H9 (cell line): ENCODE results near the gene ADAMTS3. TPM values are rescaled to one million over a fixed set of nuclear protein-coding genes. Genes with fewer than 3 reads are reported as not detected.

Source experiments
- DNase-seq: peaks from one replicate; pipeline ENCODE4 v3.0.0-alpha.2; 2017
- H2AFZ ChIP-seq: one replicate; pipeline ENCODE4 v1.6.1; 2013; ENCODE audit warnings: mild to moderate bottlenecking, low read length, control low read depth, moderate library complexity
- H2AK5ac ChIP-seq: 2 replicates; pipeline ENCODE4 v1.6.1; 2013; ENCODE audit warnings: low read length, control low read depth, mixed read lengths; ENCODE audit not compliant: insufficient read length
- H2BK120ac ChIP-seq: one replicate; pipeline ENCODE4 v1.6.1; 2013; ENCODE audit warnings: low read depth, mild to moderate bottlenecking, low read length, control low read depth, inconsistent platforms; ENCODE audit not compliant: poor library complexity, severe bottlenecking
- H2BK12ac ChIP-seq: 2 replicates; pipeline ENCODE4 v1.6.1; 2013; ENCODE audit warnings: low read length, control low read depth, mixed read lengths, low read depth; ENCODE audit not compliant: insufficient read length
- H2BK15ac ChIP-seq: 2 replicates; pipeline ENCODE4 v1.6.1; 2013; ENCODE audit warnings: low read depth, low read length, control low read depth
- H2BK20ac ChIP-seq: one replicate; pipeline ENCODE4 v1.6.1; 2013; ENCODE audit warnings: low read depth, mild to moderate bottlenecking, low read length, control low read depth, inconsistent platforms; ENCODE audit not compliant: poor library complexity, severe bottlenecking
- H2BK5ac ChIP-seq: 2 replicates; pipeline ENCODE4 v1.6.1; 2013; ENCODE audit warnings: low read length, control low read depth, mixed read lengths; ENCODE audit not compliant: insufficient read length
- H3K14ac ChIP-seq: 2 replicates; pipeline ENCODE4 v1.6.1; 2013; ENCODE audit warnings: low read length, control low read depth; ENCODE audit not compliant: insufficient read depth
- H3K18ac ChIP-seq: 2 replicates; pipeline ENCODE4 v1.6.1; 2013; ENCODE audit warnings: low read depth, mild to moderate bottlenecking, mixed read lengths, low read length, control low read depth; ENCODE audit not compliant: insufficient read length
- H3K23ac ChIP-seq: 2 replicates; pipeline ENCODE4 v1.6.1; 2013; ENCODE audit warnings: low read length, control low read depth, mixed read lengths, low read depth; ENCODE audit not compliant: insufficient read length
- H3K23me2 ChIP-seq: 2 replicates; pipeline ENCODE4 v1.6.1; 2013; ENCODE audit warnings: low read depth, mild to moderate bottlenecking, mixed read lengths, low read length, control low read depth; ENCODE audit not compliant: insufficient read length, poor library complexity, severe bottlenecking
- H3K27ac ChIP-seq: 2 replicates; pipeline ENCODE4 v1.5.1; 2013; ENCODE audit warnings: low read length, control low read depth, mixed read lengths, low read depth; ENCODE audit not compliant: insufficient read length
- H3K27me3 ChIP-seq: 2 replicates; pipeline ENCODE4 v1.6.1; 2013; ENCODE audit warnings: low read length, control low read depth, inconsistent platforms; ENCODE audit not compliant: insufficient read depth
- H3K4ac ChIP-seq: 2 replicates; pipeline ENCODE4 v1.6.1; 2013; ENCODE audit warnings: low read depth, mild to moderate bottlenecking, control low read depth, inconsistent platforms, low read length, moderate library complexity
- H3K4me1 ChIP-seq: 2 replicates; pipeline ENCODE4 v1.6.1; 2013; ENCODE audit warnings: low read length, control low read depth, inconsistent platforms; ENCODE audit not compliant: insufficient read depth
- H3K4me2 ChIP-seq: 2 replicates; pipeline ENCODE4 v1.6.1; 2013; ENCODE audit warnings: low read length, control low read depth, mixed read lengths; ENCODE audit not compliant: insufficient read length, insufficient read depth
- H3K56ac ChIP-seq: 2 replicates; pipeline ENCODE4 v1.6.1; 2013; ENCODE audit warnings: low read depth, mild to moderate bottlenecking, mixed read lengths, low read length, control low read depth; ENCODE audit not compliant: insufficient read length
- H3K79me1 ChIP-seq: 2 replicates; pipeline ENCODE4 v1.6.1; 2013; ENCODE audit warnings: low read depth, mild to moderate bottlenecking, moderate library complexity, low read length, control low read depth, inconsistent platforms; ENCODE audit not compliant: insufficient read depth, poor library complexity, severe bottlenecking
- H3K79me2 ChIP-seq: 2 replicates; pipeline ENCODE4 v1.6.1; 2013; ENCODE audit warnings: low read length, control low read depth, inconsistent platforms; ENCODE audit not compliant: insufficient read depth
- H3K9ac ChIP-seq: 2 replicates; pipeline ENCODE4 v1.6.1; 2013; ENCODE audit warnings: low read length, control low read depth, mixed read lengths; ENCODE audit not compliant: insufficient read length; ENCODE audit errors: extremely low read depth
- H3K9me3 ChIP-seq: one replicate; pipeline ENCODE4 v1.6.1; 2013; ENCODE audit warnings: low read depth, low read length, inconsistent platforms; ENCODE audit not compliant: control insufficient read depth
- H3T11ph ChIP-seq: one replicate; pipeline ENCODE4 v1.6.1; 2013; ENCODE audit warnings: mild to moderate bottlenecking, low read length, control low read depth, inconsistent platforms
- H4K20me1 ChIP-seq: one replicate; pipeline ENCODE4 v1.6.1; 2013; ENCODE audit not compliant: control insufficient read depth, insufficient read length, insufficient read depth
- H4K5ac ChIP-seq: 2 replicates; pipeline ENCODE4 v1.6.1; 2013; ENCODE audit warnings: low read depth, mild to moderate bottlenecking, mixed read lengths, low read length, control low read depth; ENCODE audit not compliant: insufficient read length
- H4K8ac ChIP-seq: replicated peaks from 2 replicates; pipeline ENCODE4 v1.6.1; 2013; ENCODE audit warnings: low read length, control low read depth, mixed read lengths, low read depth; ENCODE audit not compliant: insufficient read length
- H4K91ac ChIP-seq: 2 replicates; pipeline ENCODE4 v1.6.1; 2013; ENCODE audit warnings: low read depth, mild to moderate bottlenecking, moderate library complexity, mixed read lengths, low read length, control low read depth; ENCODE audit not compliant: insufficient read length
- H3K27ac Mint-ChIP-seq, 3 experiments: 2 replicates in 2 of 3; 3 replicates in 1 of 3; pipeline ENCODE4 v1.8.0; 2020 to 2021; ENCODE audit warnings: mixed read lengths in 3 of 3, mild to moderate bottlenecking in 1 of 3, moderate library complexity in 1 of 3
- H3K27me3 Mint-ChIP-seq: 2 replicates; pipeline ENCODE4 v1.8.0; 2021; ENCODE audit warnings: low read depth, mild to moderate bottlenecking, moderate library complexity, mixed read lengths
- H3K36me3 Mint-ChIP-seq, 3 experiments: 2 replicates in 2 of 3; 3 replicates in 1 of 3; pipeline ENCODE4 v1.8.0; 2020 to 2021; ENCODE audit warnings: low read depth in 3 of 3, mixed read lengths in 3 of 3; ENCODE audit not compliant: insufficient read depth in 1 of 3
- H3K4me1 Mint-ChIP-seq, 2 experiments: 2 replicates each; pipeline ENCODE4 v1.8.0; 2020; ENCODE audit warnings: mixed read lengths in 2 of 2
- H3K4me3 Mint-ChIP-seq, 2 experiments: 2 replicates in 1 of 2; 3 replicates in 1 of 2; pipeline ENCODE4 v1.8.0; 2020 to 2021; ENCODE audit warnings: mild to moderate bottlenecking in 2 of 2, mixed read lengths in 2 of 2, moderate library complexity in 1 of 2
- H3K9me3 Mint-ChIP-seq, 2 experiments: 2 replicates in 1 of 2; 3 replicates in 1 of 2; pipeline ENCODE4 v1.8.0; 2020; ENCODE audit warnings: mild to moderate bottlenecking in 2 of 2, mixed read lengths in 2 of 2, moderate library complexity in 1 of 2
- WGBS: extraction: QIAGEN DNeasy Blood & Tissue Kit; methylation state at CpG from one replicate; pipeline ENCODE4 v1.1.7; 2013; ENCODE audit warnings: missing lambda C conversion rate, low lambda C conversion rate, mixed read lengths; ENCODE audit not compliant: insufficient read length; ENCODE audit errors: extremely low coverage; 5-methylcytosine and 5-hydroxymethylcytosine counted together
- total RNA-seq: library from RNA; stranded (reverse); gene quantifications from 2 replicates; pipeline ENCODE4 v1.2.1, GENCODE V29; 2021
- TF ChIP-seq, protein P1 (sequence below): fragments of 200-600 bp; sonication (generic); conservative IDR thresholded peaks from 3 replicates; pipeline ENCODE4 v1.8.0; 2021; ENCODE audit warnings: antibody characterized with exemption, mild to moderate bottlenecking

The ADAMTS3 gene
- total RNA-seq, 1 experiment from 2014 or later: 1.1 TPM

DNA sequence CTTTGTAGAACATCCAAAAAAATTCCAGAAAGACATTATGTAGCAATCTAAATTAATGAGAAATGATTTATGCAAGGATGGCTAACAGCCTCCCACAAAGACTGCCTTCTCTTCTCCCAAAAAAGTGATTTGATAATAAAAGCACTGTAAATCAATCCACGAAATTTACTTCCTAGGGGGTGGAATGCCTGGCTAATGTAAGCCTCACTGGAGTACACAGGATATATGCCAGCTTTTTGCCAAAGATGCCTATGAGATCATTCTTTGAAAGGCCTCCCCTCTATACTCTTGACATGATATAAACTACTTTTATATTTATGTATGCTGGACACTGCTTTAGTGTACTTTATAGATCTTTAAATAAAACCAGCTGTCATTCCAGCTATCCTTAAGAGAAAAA lies 211.1 kb downstream of the ADAMTS3 start:
- Mint-ChIP-seq H3K4me1 (no peaks in the 10 kb centered on the region), H3K27ac (no peak overlapping the region), H3K27me3 (no peaks in the 10 kb centered on the region), H3K4me3 (no peak overlapping the region), H3K36me3 (no peaks in the 10 kb centered on the region), H3K9me3 (no peaks in the 10 kb centered on the region)
- Histone ChIP-seq H4K20me1 (no peaks in the 10 kb centered on the region), H2BK20ac (no peak overlapping the region), H3T11ph (no peak overlapping the region), H3K18ac (no peak overlapping the region), H3K79me2 (no peaks in the 10 kb centered on the region), H3K9ac (no peak overlapping the region), H3K23ac (no peak overlapping the region), H3K4me2 (no peak overlapping the region), H4K91ac (no peak overlapping the region), H2AK5ac (no peak overlapping the region), H3K56ac (no peak overlapping the region), H3K23me2 (no peaks in the 10 kb centered on the region), H3K4me1 (no peaks in the 10 kb centered on the region), H3K14ac (no peak overlapping the region), H4K8ac (no peak overlapping the region), H2AFZ (no peak overlapping the region), H3K27ac (no peak overlapping the region), H2BK120ac (no peak overlapping the region), H3K79me1 (no peaks in the 10 kb centered on the region), H2BK12ac (no peak overlapping the region), H2BK5ac (no peak overlapping the region), H4K5ac (no peak overlapping the region), H2BK15ac (no peak overlapping the region), H3K9me3 (no peaks in the 10 kb centered on the region), H3K27me3 (no peaks in the 10 kb centered on the region), H3K4ac (no peak overlapping the region)
- no peak for DNase-seq
- no CpG with 5 or more reads among the region's 1 CpG for WGBS
- TF ChIP-seq, protein P1, sequence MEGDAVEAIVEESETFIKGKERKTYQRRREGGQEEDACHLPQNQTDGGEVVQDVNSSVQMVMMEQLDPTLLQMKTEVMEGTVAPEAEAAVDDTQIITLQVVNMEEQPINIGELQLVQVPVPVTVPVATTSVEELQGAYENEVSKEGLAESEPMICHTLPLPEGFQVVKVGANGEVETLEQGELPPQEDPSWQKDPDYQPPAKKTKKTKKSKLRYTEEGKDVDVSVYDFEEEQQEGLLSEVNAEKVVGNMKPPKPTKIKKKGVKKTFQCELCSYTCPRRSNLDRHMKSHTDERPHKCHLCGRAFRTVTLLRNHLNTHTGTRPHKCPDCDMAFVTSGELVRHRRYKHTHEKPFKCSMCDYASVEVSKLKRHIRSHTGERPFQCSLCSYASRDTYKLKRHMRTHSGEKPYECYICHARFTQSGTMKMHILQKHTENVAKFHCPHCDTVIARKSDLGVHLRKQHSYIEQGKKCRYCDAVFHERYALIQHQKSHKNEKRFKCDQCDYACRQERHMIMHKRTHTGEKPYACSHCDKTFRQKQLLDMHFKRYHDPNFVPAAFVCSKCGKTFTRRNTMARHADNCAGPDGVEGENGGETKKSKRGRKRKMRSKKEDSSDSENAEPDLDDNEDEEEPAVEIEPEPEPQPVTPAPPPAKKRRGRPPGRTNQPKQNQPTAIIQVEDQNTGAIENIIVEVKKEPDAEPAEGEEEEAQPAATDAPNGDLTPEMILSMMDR: no peak
